Hematopoietic multipotent progenitor cell treated with erythropoietin and hydrocortisone succinate and interleukin-3 and kit ligand, for 8 days (in vitro differentiated cells): Measurements from ENCODE around the gene TRMT2A.

Experiments
- DNase-seq: peaks from one replicate; pipeline ENCODE4 v3.0.0-alpha.2; 2015

Gene TRMT2A

DNA sequence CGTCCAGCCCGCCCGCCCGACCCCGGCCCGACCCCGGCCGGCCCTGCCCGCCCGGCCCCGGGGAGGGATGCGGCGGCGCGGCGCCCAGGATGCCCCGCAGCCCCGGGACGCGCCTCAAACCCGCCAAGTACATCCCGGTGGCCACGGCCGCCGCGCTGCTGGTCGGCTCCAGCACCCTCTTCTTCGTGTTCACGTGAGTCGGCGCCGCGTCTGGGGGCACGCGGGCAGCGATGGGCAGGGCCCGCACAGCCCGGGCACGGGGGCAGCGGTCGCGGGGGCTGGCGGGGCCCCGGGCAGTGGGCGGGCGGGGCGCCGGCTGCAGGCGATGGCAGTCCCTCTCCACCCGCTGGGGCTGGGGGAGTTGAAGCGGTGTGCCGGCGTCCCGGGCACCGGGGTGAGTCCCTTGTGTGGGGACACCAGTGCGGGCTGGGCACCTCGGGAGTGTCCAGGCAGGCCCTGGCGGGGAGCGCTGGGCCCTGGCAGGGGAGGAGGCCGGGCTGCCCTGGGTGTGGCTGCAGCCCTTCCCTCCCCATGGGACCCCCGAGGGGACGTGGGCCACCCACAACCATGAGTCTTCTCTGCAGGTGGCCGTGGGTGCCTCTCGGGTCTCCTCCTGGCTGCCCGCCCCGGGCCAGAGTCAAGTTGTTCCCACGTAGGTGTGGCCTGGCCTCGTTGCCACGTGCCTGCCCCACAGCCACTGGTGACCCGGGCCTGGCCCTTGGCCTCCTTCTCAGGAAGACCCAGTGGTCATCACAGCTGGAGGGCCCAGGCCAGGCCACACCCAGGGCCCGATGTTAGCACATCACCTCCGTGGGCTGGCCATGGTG lies 15.0 kb upstream of the TRMT2A start:
- DNase-seq: no peak

DNA sequence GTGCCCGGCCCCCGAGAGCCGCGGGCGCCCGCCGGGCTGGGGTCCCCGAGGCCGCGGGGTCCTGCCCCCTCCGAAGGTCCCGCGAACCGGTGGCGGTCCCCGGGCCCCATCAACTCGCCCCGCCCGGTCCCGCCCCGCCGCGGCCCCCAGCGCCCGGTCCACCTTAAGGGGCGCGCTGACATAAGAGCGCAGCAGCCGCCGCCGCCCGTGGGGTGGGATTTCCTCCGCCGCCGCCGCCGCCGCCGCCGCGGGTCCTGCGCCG lies 14.5 kb upstream of the TRMT2A start, which contains the start of gene ZDHHC8:
Gene ZDHHC8, plus strand, starts transcription at position 208 of the 262 bp plus-strand sequence. CDS start 144 bp downstream, outside the sequence.
- DNase-seq: no peak

DNA sequence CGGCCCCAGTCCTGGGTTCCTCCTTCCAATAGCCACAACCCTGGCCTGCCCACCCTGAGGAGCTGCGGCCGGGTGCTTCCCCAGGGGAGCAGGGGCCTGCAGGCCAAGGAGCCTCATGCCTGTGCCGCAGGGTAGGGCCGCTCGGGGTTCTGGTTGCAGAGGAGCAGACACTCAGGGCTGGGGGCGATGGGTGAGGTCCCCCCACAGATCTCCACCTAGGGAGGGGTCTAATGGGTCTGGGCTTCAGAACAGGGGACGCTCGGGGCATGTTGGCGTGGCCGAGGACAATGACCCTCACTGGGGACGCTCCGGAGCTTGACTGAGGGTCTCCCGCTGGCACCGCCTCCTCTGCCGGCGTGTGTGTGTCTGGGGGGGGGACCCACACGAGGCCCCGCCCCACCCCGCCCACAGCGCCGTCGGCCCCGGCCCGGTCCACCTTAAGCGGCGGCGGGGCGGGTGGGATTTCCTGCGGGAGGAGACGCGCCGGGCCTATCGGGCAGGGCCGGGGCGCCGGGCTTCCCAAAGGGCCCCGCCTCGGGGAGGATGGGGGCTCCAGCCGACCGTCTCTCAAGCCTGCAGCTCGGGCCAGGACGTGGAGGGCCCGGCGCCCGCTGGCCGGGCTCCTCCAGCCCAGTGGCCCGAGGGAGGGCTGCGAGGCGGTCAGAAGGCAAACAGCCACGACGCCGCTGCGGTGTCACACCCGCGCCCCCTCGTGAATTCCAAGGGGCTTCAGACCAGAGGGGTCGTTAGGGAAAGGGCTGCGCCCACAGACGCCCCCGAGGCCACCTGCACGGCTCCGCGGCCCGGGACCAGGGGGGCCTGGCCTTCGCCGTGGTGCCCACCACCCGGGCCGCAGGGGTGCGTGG lies 13.9 kb upstream of the TRMT2A start:
- peak; percentile 51 for DNase-seq

DNA sequence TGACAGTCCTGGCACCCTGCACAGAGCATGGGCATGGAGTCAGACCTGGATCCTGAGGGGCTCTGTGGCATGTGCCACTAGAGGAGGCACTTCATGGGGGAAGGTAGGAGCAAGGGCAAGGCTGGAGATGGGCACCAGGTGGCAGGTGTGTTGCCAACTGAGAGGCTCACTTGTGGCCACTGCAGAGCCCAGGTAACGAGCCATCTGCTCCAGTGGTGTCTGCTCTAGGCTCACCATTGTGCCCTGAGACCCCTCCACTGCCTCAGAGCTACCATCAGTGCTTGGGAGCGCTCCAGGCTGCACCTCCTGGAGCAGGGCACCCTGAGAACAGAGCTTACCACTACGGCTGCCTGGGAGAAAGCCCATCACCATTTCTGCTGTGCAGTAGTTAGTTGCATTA lies 13.3 kb upstream of the TRMT2A start:
- no peak for DNase-seq

DNA sequence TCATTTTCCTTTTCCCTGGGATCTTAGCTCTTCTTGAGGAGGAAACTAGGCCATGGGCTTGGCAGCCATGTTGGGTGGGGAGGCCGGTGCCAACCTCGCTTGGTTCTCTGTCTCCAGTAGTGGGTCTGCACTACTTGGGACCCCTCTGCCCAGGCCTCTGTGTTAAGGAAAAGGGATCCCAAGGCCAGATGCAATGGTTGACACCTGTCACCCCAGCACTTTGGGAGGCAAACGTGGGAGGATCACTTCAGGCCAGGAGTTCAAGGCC lies 12.7 kb upstream of the TRMT2A start:
- DNase-seq: no peak

DNA sequence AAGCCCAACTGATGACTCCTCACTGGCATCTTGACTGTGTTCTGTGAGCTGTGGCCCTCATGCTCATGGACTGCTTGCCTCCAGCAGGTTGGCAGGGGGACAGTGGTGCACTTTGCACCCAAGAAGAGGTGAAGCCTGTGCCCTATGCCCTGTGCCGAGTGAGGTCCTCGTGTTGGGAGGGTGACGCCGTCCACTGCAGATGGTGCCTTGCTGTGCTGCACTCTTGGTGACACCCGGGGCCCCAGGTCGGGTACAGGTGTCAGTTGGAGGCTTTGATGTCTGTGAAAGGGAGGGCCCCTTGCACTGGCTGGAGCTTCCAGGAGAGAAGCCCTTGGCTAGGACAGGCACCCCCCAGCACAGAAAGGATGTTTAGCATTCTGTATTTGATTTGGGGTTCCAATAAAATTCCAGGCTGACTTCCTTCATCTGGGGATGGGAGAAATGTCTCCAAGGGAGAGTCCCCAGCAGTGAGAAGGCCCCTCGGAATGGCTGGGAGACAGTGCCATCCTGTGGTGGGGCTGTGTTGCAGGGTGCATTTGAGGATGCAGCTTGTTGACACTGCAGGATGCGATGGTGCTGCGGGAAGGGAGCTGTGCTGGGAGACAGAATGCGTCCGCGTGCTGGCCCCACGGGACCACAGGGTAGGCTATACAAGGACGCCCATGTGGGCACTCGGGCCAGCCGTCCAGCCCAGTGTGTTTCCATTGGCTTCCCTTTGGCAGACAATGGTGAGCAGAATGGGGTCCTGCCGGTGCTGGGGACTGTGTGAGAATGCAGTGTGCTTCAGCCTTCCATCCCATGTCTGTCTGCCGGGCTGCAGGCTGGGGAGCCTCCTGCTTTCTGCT lies 12.1 kb upstream of the TRMT2A start:
- peak; percentile 53 for DNase-seq

DNA sequence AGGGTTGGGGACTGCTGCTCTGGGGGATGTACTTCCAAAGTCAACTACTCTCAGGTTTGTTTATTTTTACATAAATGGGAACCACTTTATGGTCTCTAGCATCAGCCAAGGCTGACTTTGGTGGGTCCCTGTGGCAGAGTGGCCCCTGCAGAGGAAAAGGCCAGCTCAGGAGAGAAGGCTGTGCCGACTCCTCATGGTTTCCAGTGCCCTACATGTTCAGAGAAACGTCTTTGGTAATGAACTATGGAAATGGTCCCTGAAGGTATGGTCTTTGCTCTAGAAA lies 11.5 kb upstream of the TRMT2A start:
- DNase-seq: no peak

DNA sequence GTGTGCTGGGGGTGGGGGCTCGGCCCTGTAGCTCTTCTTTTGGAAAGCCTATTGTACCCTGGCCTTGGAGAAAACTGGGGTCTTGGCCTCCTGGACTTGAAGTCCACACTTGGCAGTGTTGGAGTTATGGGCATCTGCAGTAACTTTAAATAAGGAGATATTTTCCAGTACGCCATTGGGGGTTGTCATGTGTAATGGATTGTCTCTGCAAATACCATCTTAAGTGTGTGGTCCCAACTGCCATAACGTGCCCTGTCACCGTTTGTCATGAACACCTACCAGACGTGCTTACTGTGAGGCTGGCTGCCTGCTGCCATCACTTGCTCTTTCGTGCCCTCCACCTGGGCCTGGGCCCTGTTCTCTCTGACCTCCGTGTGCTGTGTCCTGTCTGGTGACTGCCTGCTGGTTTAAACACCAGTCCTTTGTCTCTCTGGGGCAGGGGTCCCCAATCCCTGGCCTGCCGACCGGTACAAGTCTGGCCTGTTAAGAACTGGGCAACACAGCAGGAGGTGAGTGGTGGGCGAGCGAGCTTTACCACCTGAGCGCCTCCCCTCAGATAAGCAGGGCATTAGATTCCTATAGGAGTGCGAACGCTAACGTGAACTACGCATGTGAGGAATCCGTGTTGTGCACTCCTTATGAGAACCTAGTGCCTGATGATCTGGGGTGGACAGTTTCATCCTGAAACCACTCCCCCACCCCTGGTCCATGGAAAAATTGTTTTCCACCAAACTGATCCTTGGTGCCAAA lies 11.0 kb upstream of the TRMT2A start:
- no peak for DNase-seq

DNA sequence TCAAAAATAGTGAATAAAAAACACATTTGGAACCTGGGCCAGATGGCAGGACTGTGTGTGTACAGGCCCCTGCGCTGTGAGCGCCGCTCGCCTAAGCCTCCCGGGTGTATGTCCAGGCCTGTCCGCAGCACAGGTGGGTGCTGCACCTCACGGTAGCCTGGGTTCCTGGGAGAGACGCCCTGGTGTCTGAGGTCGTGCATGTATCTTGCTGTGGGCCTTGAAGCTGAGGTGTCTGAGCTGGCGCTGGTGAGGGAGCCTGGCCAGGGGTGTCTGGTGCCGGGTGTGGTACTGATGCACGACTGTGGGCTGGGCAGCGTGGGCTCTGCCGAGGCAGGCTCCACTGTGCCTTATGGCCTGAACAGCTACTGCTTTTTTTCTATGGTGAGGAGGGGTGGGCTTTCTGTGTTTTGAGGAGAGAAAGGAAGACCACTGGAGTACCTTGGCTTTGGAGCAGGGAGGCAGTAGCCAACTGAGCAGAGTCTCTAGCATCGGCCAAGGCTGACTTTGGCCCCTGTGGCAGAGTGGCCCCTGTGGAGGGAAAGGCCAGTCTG lies 10.4 kb upstream of the TRMT2A start:
- DNase-seq: no peak

DNA sequence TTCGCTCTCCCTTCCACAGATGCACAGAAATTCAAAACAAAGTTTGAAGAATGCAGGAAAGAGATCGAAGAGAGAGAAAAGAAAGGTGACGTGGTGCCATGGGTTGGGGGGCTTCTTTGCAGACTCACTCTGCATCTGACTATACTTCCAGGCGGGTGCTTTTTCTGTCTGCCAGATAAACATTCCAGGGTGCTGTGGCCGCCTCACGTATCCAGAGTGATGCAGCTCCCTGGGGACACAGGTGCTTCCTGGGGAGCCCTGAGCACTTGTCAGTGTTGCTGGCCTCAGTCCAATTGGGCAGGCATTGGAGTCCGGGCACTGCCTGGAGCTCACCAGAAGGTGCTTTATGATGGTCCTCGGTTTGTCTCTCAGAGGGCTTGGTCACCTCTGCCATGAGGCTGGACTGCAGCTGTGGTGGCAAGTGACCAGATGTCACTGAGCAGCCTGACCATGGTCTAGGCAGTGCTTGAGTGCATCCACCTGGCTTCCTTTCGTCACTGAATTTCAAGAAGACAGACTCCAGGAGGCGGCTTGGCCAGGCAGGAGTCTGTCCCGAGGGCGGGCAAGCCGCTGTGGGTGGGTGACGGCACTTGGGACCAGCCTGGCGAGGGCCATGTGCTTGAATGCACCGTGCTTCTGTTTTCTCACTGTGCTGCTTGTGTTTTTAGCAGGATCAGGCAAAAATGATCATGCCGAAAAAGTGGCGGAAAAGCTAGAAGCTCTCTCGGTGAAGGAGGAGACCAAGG lies 9.4 kb upstream of the TRMT2A start:
- no peak for DNase-seq

DNA sequence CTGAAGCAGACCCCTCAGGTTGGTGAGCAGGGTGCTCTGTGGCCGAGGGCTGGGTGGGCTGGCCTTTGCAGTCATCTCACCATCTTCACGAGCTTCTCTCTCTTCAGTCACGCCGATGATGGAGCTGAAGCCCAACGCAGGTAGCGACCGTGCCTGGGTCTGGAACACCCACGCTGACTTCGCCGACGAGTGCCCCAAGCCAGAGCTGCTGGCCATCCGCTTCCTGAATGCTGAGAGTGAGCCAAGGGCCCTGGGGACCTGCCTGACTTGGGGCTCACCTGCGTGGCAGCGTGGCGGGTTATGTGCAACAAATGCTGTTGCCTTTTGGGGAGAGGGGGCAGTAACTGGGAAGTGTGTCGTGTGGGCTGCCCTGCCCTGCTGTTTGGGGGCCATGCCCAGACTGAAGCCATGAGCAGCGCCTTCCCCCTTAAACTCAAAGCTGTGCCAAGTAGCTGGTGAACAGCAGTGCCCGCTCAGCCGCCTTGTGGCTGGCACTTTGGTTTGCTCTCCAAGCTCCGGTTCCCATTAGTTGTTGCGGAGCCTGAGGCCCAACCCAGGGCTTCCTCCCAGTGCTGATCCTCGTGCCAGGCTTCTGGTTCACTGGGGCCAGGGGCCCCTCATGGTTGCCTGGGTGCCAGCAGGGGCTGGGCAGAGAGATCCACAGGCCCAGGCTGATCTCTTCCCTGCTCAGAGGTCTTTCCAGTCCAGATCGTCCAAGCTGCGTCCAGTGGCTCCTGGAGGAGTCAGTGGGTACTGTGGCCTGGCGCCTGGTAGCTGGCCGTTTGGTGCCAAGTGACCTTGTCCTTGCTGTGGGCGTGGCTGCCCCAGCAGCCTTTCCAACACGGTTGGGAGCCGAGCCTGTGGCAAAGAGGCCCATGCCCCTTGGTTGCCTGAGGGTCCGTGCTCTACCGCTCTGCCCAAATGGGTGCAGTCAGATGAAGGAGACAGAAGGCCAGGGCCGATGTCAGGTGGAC lies 8.5 kb upstream of the TRMT2A start:
- no peak for DNase-seq

DNA sequence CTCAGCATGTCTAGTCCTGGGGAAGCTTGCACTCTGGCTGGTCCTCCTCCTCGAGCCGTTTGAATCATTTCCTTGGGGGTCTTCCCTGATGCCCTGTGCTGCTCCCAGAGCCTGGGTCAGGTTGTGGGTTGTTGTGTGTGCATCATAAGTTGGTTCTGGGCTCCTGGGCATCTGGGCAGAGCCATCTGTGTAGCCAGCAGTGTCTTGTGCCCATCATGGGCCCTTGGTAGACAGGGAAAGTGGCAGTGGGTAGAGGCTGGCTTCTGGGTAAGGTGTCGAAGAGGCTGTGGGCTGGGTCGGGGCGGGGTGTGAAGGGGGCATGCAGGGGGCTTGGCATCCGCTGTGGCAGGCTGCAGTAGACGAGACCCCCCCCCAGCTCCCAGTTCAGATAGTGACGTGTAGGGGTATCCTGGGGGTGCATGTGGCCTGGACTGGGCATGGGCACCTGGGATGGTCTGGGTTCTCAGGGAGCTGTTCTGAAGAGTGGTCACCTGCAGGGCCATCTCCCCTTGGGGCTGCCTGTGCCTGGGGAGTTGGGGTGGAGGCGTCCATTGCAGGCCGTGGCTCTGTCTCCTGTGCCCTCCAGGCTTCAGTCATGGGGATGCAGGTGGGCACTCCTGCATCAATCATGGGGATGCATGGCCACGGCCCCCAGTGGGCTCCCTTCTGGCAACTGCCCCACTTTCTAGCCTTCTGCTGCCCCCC lies 7.2 kb upstream of the TRMT2A start:
- no peak for DNase-seq

DNA sequence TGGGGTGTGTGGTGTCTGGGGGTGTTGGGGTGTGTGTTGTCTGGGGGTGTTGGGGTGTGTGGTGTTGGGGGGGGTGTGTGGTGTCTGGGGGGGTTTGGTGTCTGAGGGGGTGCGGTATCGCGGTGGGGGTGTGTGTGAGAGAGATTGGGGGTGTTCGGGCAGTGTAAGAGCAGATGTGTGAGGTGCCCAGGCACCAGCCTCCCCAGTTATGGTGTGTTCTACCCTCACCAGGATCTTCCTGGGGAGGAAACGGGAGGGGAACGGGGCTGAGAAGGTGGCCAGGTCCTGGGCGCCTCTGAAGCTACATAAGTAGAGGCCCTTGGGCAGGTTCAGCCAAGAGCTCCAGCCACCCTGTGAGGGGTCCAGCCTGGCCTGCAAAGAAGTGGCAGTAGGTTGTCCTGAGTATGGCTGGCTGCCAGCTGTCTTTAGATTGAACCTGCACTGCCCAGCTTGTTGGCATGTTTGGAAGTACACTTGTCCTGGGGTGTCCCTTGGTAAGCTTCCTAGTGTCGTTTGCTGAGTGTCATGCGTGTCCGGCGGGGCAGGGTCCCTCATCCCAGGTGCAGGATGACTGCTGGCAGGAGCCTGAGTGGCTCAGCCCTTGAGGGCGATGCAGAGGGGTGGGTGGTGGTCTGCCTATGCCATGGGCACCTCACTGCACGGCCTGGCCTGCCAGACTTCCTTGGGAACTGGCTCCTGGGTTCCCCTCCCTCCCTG lies 6.5 kb upstream of the TRMT2A start:
- DNase-seq: no peak

DNA sequence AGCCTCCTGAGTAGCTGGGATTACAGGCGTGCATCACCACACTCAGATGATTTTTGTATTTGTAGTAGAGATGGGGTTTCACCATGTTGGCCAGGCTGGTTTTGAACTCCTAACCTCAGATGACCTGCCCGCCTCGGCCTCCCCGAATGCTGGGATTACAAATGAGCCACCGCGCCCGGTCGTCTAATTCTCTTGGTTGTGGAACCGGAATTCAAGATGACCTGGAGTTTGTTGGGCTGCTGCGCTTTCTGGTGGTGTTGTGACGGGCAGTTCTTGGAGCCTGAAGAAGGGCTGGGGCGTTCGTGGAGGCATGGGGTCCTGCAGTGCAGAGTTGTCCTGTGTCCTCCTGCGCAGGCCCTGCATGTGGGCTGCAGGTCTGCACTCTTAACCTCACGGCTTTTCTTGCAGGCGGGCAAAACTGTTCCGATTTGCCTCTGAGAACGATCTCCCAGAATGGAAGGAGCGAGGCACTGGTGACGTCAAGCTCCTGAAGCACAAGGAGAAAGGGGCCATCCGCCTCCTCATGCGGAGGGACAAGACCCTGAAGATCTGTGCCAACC lies 4.9 kb upstream of the TRMT2A start:
- no peak for DNase-seq

DNA sequence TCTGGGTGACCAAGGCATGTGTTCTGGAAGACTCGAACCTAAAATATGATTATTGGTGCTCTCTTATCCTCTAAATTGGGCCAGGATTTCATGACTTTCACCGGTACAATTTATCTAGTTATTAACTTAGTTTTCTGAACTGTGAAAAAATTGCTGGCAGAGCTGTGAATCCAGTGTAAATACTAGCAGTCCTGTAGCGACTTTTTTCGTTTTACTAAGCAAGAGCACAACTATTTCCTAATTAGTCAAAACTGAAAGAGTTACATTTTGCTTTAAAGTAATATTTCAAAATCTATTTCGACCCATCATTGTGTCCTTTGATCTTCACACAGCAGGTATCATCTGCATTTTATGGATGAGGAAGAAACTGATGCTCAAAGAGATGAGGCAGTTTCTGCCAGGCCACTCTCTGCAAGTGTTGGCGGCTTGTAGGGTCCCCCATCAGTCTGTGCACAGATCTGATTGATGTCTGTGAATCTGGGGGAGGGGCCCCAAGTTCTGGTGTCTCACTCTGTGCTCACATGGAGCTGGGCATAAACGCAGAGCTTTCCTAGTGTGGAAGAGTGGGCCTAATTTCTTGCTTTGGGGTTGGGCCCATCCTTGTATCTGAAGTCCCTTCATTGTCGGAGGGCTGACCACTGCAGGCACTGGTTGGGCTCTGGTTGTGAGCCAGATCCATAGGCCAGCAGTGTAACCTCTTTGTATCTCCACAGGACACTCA lies 1.4 kb upstream of the TRMT2A start:
- DNase-seq: peak; percentile 40

DNA sequence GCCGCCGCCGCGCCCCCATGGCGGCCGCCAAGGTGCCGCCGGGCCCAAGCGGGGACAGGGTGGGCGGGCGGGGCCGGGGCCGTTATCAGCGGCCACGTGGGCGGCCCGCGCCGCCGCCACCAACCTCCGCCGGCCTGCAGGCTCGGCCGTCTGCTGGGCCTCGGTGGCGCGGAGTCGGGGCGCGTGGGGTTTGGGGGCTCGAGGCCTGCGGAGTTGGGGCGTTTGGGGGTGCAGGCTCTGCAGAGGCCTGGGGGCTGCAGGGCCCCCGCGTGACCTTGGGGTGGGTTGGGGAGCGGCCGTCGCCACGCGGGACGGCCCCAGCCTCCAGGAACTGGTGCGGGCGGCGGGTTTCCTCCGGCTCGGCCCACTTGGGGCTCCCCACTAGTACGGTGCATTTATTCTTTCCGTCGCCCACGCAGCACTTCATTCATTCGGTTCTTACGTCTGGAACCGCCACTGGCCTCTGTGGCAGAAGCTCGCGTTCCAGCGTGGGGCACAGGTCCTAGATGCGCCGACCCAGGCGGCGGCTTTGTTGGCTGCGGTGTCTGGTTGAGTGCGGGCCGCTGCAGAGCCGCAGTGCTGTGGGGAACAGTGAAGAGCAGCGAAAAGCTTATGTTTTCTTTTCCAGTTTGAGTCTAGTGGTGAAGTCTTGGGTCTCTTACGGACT lies 740 bp upstream of the TRMT2A start:
- peak; percentile 44 for DNase-seq

DNA sequence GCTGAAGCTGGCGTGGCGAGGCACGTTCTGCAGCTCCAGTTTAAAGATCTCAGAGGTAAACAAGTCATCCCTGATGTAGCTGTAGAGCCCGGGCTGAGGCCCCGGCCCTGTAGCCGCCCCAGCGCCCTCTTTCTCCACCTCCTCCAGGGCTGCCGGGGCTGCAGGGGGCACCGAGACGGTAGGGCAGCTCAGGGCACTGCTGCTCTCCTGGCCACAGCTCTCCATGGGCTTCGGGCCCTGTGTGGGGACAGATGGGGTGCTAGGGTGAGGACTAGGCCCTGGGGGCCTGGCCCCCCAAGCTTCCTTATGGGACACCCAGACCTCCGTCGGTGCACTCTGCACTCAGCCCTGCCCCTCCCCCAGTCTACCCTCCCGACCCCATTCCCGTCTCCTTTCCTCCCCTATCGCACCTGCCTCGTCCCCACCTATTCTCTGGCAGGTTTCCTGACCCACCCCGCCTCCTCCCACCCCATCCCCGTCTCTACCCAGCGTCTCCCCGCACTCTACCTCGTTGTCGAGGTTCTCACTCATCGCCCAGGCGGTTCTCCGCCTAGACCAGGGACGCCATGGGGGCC lies 563 bp downstream of the TRMT2A start:
- no peak for DNase-seq
